K562 (cell line): ENCODE results near the gene ADD3. TPM values are rescaled to one million over a fixed set of nuclear protein-coding genes. Genes with fewer than 3 reads are reported as not detected.

ENCODE experiments used
- ATAC-seq: fragments of 200-7000 bp; cut with Tn5 transposase; 3 replicates; pipeline ENCODE4 v1.9.1; 2020; ENCODE audit warnings: moderate library complexity
- BruUV-seq: library from RNA; stranded (reverse); fragments of 400-500 nt; replicated peaks from 2 replicates; lab custom pipeline; 2021; lab: Mats Ljungman, UMichigan
- CTCF ChIA-PET: fragments of 300-600 bp; formaldehyde crosslinking; extraction: SDS; loops from one replicate; lab custom pipeline; 2021; ENCODE audit warnings: low intra/inter-chr PET ratio; lab: Yijun Ruan, JAX
- POLR2A ChIA-PET: fragments of 300-600, 350-650 bp; sonication (Branson Sonifier 250); formaldehyde crosslinking; extraction: SDS; loops from one replicate; lab custom pipeline; 2021; ENCODE audit warnings: antibody characterized with exemption, inconsistent platforms; lab: Yijun Ruan, JAX
- DNase-seq, 4 experiments: peaks; one replicate each; pipeline versions ENCODE4 v3.0.0 to v3.0.0-alpha.2; 2011 to 2018; ENCODE audit warnings: low spot score in 3 of 4, mixed read lengths in 3 of 4; ENCODE audit errors: extremely low read depth in 1 of 4
- FAIRE-seq: peaks from 2 replicates; lab custom pipeline; 2011; peaks lifted over from hg19 to GRCh38; lab: Jason Lieb, UNC
- H2AFZ ChIP-seq: 2 replicates; pipeline ENCODE4 v1.6.0; 2011; ENCODE audit warnings: low read depth, low read length, control low read depth, inconsistent platforms
- H3K27ac ChIP-seq: fragments of 200-600 bp; 3 replicates; pipeline ENCODE4 v1.8.0; 2011; ENCODE audit warnings: low read depth, mild to moderate bottlenecking, control low read depth, inconsistent platforms, low read length, moderate library complexity, mixed read lengths; ENCODE audit errors: extremely low read depth
- H3K27me3 ChIP-seq, 2 experiments: fragments of 300-600 bp in 1 of 2; 2 replicates in 1 of 2; 3 replicates in 1 of 2; pipeline versions ENCODE4 v1.6.0 to v1.8.0; 2011; ENCODE audit warnings: inconsistent platforms in 2 of 2, low read length in 2 of 2, mild to moderate bottlenecking in 1 of 2, mixed read lengths in 1 of 2, moderate library complexity in 1 of 2; ENCODE audit not compliant: control insufficient read depth in 2 of 2, insufficient read depth in 2 of 2
- H3K36me3 ChIP-seq: fragments of 300-600 bp; 3 replicates; pipeline ENCODE4 v1.8.0; 2011; ENCODE audit warnings: mild to moderate bottlenecking, low read length, inconsistent platforms; ENCODE audit not compliant: control insufficient read depth, insufficient read depth
- H3K4me1 ChIP-seq, 2 experiments: fragments of 200-600 bp in 1 of 2; replicated peaks in 1 of 2; 2 replicates in 1 of 2; 3 replicates in 1 of 2; pipeline versions ENCODE4 v1.5.1 to v1.8.0; 2011; ENCODE audit warnings: inconsistent platforms in 2 of 2, low read length in 2 of 2, mild to moderate bottlenecking in 1 of 2, mixed read lengths in 1 of 2, moderate library complexity in 1 of 2; ENCODE audit not compliant: control insufficient read depth in 2 of 2, insufficient read depth in 2 of 2
- H3K4me2 ChIP-seq: 2 replicates; pipeline ENCODE4 v1.6.1; 2011; ENCODE audit warnings: low read length, control low read depth, inconsistent platforms, mixed read lengths; ENCODE audit not compliant: insufficient read depth
- H3K4me3 ChIP-seq: fragments of 200-600 bp; sonication (generic), shearing (Covaris generic); 2 replicates; pipeline ENCODE4 v1.5.1; 2016; ENCODE audit warnings: control low read depth, inconsistent platforms
- H3K79me2 ChIP-seq: fragments of 200-600 bp; 3 replicates; pipeline ENCODE4 v1.8.0; 2011; ENCODE audit warnings: low read length, inconsistent platforms; ENCODE audit not compliant: control insufficient read depth, insufficient read depth
- H3K9ac ChIP-seq, 2 experiments: 2 replicates each; pipeline versions ENCODE4 v1.6.0 to v1.6.1; 2011; ENCODE audit warnings: low read depth in 2 of 2, low read length in 2 of 2, control low read depth in 1 of 2, inconsistent platforms in 1 of 2, mild to moderate bottlenecking in 1 of 2, mixed read lengths in 1 of 2; ENCODE audit not compliant: insufficient read depth in 1 of 2
- H3K9me1 ChIP-seq: one replicate; pipeline ENCODE4 v1.6.0; 2011; ENCODE audit warnings: inconsistent platforms, mild to moderate bottlenecking, low read length, moderate library complexity; ENCODE audit not compliant: control insufficient read depth, insufficient read depth
- H3K9me3 ChIP-seq: replicated peaks from 2 replicates; pipeline ENCODE4 v1.5.1; 2011; ENCODE audit warnings: low read depth, low read length, inconsistent platforms; ENCODE audit not compliant: control insufficient read depth, insufficient read depth
- H4K20me1 ChIP-seq: replicated peaks from 2 replicates; pipeline ENCODE4 v1.6.1; 2011; ENCODE audit warnings: low read length, inconsistent platforms, mixed read lengths; ENCODE audit not compliant: control insufficient read depth, insufficient read depth
- CBFB ChIP-seq: sonication (generic); formaldehyde crosslinking; IDR thresholded peaks from 2 replicates; pipeline ENCODE4 v1.4.0; 2020; ENCODE audit warnings: mild to moderate bottlenecking, missing genetic modification reagents
- ESRRA ChIP-seq: fragments of 450-650 bp; IDR thresholded peaks from 2 replicates; pipeline ENCODE4 v1.6.1; 2014; ENCODE audit warnings: low read depth, mild to moderate bottlenecking, moderate library complexity, borderline replicate concordance
- JUNB ChIP-seq: fragments of 450-650 bp; formaldehyde crosslinking; conservative IDR thresholded peaks from 2 replicates; pipeline ENCODE4 v1.4.0; 2020; ENCODE audit warnings: mild to moderate bottlenecking
- KDM5B ChIP-seq: fragments of 200-600 bp; sonication (generic); IDR thresholded peaks from 2 replicates; pipeline ENCODE4 v1.6.1; 2012; ENCODE audit warnings: low read depth, mild to moderate bottlenecking, moderate library complexity, low read length, control low read depth, inconsistent platforms; ENCODE audit not compliant: insufficient replicate concordance
- MTA2 ChIP-seq: fragments of 450-650 bp; IDR thresholded peaks from 2 replicates; pipeline ENCODE4 v1.6.1; 2016; ENCODE audit warnings: low read depth
- PHTF2 ChIP-seq: fragments of 250-450 bp; sonication (Bioruptor Pico); IDR thresholded peaks from 2 replicates; pipeline ENCODE4 v1.5.0; 2021; ENCODE audit warnings: mild to moderate bottlenecking
- RFX1 ChIP-seq: fragments of 450-650 bp; IDR thresholded peaks from 2 replicates; pipeline ENCODE4 v1.6.1; 2016; ENCODE audit warnings: mild to moderate bottlenecking, moderate library complexity
- SRSF9 ChIP-seq: fragments of 200-400 bp; formaldehyde crosslinking; IDR thresholded peaks from 2 replicates; pipeline ENCODE4 v1.6.1; 2017; ENCODE audit warnings: low read depth, low read length, borderline replicate concordance
- TRIM24 ChIP-seq, 2 experiments: fragments of 450-650 bp; IDR thresholded peaks; 2 replicates each; pipeline ENCODE4 v1.6.1; 2016
- ZBTB43 ChIP-seq: sonication (generic); formaldehyde crosslinking; IDR thresholded peaks from 2 replicates; pipeline ENCODE4 v1.8.0; 2023; ENCODE audit warnings: mild to moderate bottlenecking, missing genetic modification reagents
- ZNF584 ChIP-seq: fragments of 200-800 bp; sonication (Bioruptor generic); IDR thresholded peaks from 2 replicates; pipeline ENCODE4 v1.6.1; 2016; ENCODE audit warnings: low read depth, mild to moderate bottlenecking, missing genetic modification characterization, missing compliant biosample characterization
- ZNF695 ChIP-seq: fragments of 450-650 bp; formaldehyde crosslinking; IDR thresholded peaks from 2 replicates; pipeline ENCODE4 v1.4.0; 2020; ENCODE audit warnings: mild to moderate bottlenecking, moderate library complexity
- WGBS: fragments of 100-300 bp; shearing (Covaris generic); methylation state at CpG from one replicate; pipeline ENCODE4 v1.1.6; 2016; ENCODE audit warnings: low coverage, mixed read lengths; ENCODE audit not compliant: insufficient coverage; ENCODE audit errors: missing lambda C conversion rate; 5-methylcytosine and 5-hydroxymethylcytosine counted together
- in situ Hi-C: fragments of 300-500 bp; cut with MboI; formaldehyde crosslinking; loops from 4 replicates; pipeline ENCODE4 v1.15.0; 2018; ENCODE audit warnings: inconsistent platforms, mixed read lengths
- intact Hi-C: fragments of 100-400 bp; cut with micrococcal nuclease; formaldehyde crosslinking; loops from 2 replicates; pipeline ENCODE4 v1.14.2; 2022
- polyA plus RNA-seq, 8 experiments: library from polyadenylated mRNA; depleted of rRNA in 4 of 8; stranded (reverse) in 5 of 8; unstranded in 3 of 8; fragments of >200 nt; fragmentation: Nextera tagmentation in 2 of 8; fragmentation: Illumina TruSeq in 1 of 8; extraction: Ambion mirVana in 2 of 8; extraction: Trizol in 1 of 8; gene quantifications; 2 replicates each; pipeline versions ENCODE4 v1.2.1 to v1.2.3, GENCODE V29; 2011 to 2014; ENCODE audit warnings: inconsistent platforms in 1 of 8, missing spikeins in 1 of 8
- total RNA-seq, 7 experiments: library from RNA; depleted of rRNA in 6 of 7; stranded (reverse); fragments of >200 nt in 6 of 7; fragmentation: Illumina TruSeq in 2 of 7; extraction: Trizol in 2 of 7; gene quantifications; 2 replicates each; pipeline versions ENCODE4 v1.2.1 to v1.2.3, GENCODE V29; 2011 to 2021; ENCODE audit warnings: low replicate concordance in 1 of 7
- TF ChIP-seq, protein P1 (sequence below): fragments of 200-400 bp; formaldehyde crosslinking; IDR thresholded peaks from 2 replicates; pipeline ENCODE4 v1.6.1; 2017; ENCODE audit warnings: mild to moderate bottlenecking, low read depth, low read length, moderate library complexity
- TF ChIP-seq, protein P2 (sequence below): fragments of 150-350 bp; conservative IDR thresholded peaks from 2 replicates; pipeline ENCODE4 v1.6.1; 2014; ENCODE audit warnings: low read length
- TF ChIP-seq, protein P3 (sequence below): fragments of 250-450 bp; sonication (Bioruptor Pico); IDR thresholded peaks from 2 replicates; pipeline ENCODE4 v1.8.0; 2021; ENCODE audit warnings: borderline replicate concordance, mild to moderate bottlenecking, moderate library complexity; ENCODE audit not compliant: poor library complexity, severe bottlenecking

The ADD3 gene
- total and polyA plus RNA-seq, 9 of the 15 experiments (the other 6 are each of a cell fraction or from before 2014, with no cell fraction given), result 13.2 to 125 (median 31.7) TPM

GRCh38 chr10:110144507-110144906 is 136.7 kb downstream of the ADD3 start:
- no peak overlapping the region for H3K9ac ChIP-seq
- H3K9me3 ChIP-seq, result no peaks in the 10 kb centered on the region
- peaks cover 6 to 7% of the 10 kb centered on the region in 2 experiments; a peak in 4 of 5 replicates for H3K4me1 ChIP-seq
- no peak overlapping the region for H3K4me3 ChIP-seq
- no peak overlapping the region for H2AFZ ChIP-seq
- intact Hi-C loops (no loop called here), in situ Hi-C loops (loop anchor here (25.0 kb wide), 1 partner anchor 393 kb away; no protein-coding TSS in a partner anchor)
- BruUV-seq, result no TSS peak
- no peaks in the 10 kb centered on the region for H3K36me3 ChIP-seq
- ATAC-seq, result no peak
- TF ChIP-seq ZNF695 (CRISPR knock-in tag) (no peak), PHTF2 (CRISPR knock-in tag) (no peak), RFX1 (no peak), CBFB (no peak), JUNB (CRISPR knock-in tag) (no peak), ESRRA (no peak), KDM5B (no peak), ZBTB43 (CRISPR knock-in tag) (no peak), MTA2 (no peak), ZNF584 (CRISPR knock-in tag) (no peak), SRSF9 (no peak), TRIM24 (IDR thresholded peaks at IDR 0.05) (no peak)
- TF ChIP-seq, protein P1, sequence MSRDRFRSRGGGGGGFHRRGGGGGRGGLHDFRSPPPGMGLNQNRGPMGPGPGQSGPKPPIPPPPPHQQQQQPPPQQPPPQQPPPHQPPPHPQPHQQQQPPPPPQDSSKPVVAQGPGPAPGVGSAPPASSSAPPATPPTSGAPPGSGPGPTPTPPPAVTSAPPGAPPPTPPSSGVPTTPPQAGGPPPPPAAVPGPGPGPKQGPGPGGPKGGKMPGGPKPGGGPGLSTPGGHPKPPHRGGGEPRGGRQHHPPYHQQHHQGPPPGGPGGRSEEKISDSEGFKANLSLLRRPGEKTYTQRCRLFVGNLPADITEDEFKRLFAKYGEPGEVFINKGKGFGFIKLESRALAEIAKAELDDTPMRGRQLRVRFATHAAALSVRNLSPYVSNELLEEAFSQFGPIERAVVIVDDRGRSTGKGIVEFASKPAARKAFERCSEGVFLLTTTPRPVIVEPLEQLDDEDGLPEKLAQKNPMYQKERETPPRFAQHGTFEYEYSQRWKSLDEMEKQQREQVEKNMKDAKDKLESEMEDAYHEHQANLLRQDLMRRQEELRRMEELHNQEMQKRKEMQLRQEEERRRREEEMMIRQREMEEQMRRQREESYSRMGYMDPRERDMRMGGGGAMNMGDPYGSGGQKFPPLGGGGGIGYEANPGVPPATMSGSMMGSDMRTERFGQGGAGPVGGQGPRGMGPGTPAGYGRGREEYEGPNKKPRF, result no peak
- TF ChIP-seq, protein P2, sequence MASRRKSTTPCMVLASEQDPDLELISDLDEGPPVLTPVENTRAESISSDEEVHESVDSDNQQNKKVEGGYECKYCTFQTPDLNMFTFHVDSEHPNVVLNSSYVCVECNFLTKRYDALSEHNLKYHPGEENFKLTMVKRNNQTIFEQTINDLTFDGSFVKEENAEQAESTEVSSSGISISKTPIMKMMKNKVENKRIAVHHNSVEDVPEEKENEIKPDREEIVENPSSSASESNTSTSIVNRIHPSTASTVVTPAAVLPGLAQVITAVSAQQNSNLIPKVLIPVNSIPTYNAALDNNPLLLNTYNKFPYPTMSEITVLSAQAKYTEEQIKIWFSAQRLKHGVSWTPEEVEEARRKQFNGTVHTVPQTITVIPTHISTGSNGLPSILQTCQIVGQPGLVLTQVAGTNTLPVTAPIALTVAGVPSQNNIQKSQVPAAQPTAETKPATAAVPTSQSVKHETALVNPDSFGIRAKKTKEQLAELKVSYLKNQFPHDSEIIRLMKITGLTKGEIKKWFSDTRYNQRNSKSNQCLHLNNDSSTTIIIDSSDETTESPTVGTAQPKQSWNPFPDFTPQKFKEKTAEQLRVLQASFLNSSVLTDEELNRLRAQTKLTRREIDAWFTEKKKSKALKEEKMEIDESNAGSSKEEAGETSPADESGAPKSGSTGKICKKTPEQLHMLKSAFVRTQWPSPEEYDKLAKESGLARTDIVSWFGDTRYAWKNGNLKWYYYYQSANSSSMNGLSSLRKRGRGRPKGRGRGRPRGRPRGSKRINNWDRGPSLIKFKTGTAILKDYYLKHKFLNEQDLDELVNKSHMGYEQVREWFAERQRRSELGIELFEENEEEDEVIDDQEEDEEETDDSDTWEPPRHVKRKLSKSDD, result no peak
- TF ChIP-seq, protein P3, sequence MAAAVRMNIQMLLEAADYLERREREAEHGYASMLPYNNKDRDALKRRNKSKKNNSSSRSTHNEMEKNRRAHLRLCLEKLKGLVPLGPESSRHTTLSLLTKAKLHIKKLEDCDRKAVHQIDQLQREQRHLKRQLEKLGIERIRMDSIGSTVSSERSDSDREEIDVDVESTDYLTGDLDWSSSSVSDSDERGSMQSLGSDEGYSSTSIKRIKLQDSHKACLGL (CRISPR knock-in tag), result no peak
- ChIA-PET POLR2A (no interaction called here), CTCF (no interaction called here)
- no peak overlapping the region for H3K4me2 ChIP-seq
- H4K20me1 ChIP-seq, result no peaks in the 10 kb centered on the region
- no peaks in the 10 kb centered on the region for H3K79me2 ChIP-seq
- H3K9me1 ChIP-seq, result no peaks in the 10 kb centered on the region
- WGBS, result 33% methylated on average over 1 of the region's 1 CpG
- peaks cover 0 to 4% of the 10 kb centered on the region in 2 experiments; a peak in 1 of 5 replicates for H3K27me3 ChIP-seq
- no peak overlapping the region for H3K27ac ChIP-seq
- FAIRE-seq, result no peak
- DNase-seq, result no peak
